Fibroblast of skin of right quadriceps (primary cell): ENCODE data around the gene TOP1.

Experiments used
- DNase-seq: peaks from one replicate; pipeline ENCODE4 v3.0.0-alpha.2; 2013

The TOP1 gene

GRCh38 chr20:41148942-41149341, 120.3 kb downstream of the TOP1 start:
- DNase-seq = no peak

GRCh38 chr20:41150664-41151063, 122.0 kb downstream of the TOP1 start:
- no peak for DNase-seq

GRCh38 chr20:41151134-41151869, 122.7 kb downstream of the TOP1 start:
- no peak for DNase-seq

- DNase-seq = no peak
Observed at GRCh38 chr20:41152108-41152757, 123.6 kb downstream of the TOP1 start.

GRCh38 chr20:41154436-41155176, 126.0 kb downstream of the TOP1 start:
- DNase-seq = no peak

GRCh38 chr20:41155261-41155660, 126.6 kb downstream of the TOP1 start:
- DNase-seq = no peak

GRCh38 chr20:41158082-41158625, 129.5 kb downstream of the TOP1 start:
- DNase-seq = no peak

GRCh38 chr20:41159547-41159946, 130.9 kb downstream of the TOP1 start:
- DNase-seq = no peak

GRCh38 chr20:41160686-41161085, 132.1 kb downstream of the TOP1 start:
- no peak for DNase-seq

- no peak for DNase-seq
Observed at GRCh38 chr20:41161886-41162285, 133.3 kb downstream of the TOP1 start.

- DNase-seq = no peak
Observed at GRCh38 chr20:41162396-41162795, 133.8 kb downstream of the TOP1 start.

- DNase-seq = no peak
Observed at GRCh38 chr20:41163821-41164220, 135.2 kb downstream of the TOP1 start.

GRCh38 chr20:41165001-41165882, 136.6 kb downstream of the TOP1 start:
- no peak for DNase-seq

GRCh38 chr20:41166201-41167117, 137.8 kb downstream of the TOP1 start:
- no peak for DNase-seq

- DNase-seq = no peak
Observed at GRCh38 chr20:41167118-41167470, 138.5 kb downstream of the TOP1 start.

- no peak for DNase-seq
Observed at GRCh38 chr20:41167481-41168253, 139.0 kb downstream of the TOP1 start.

- DNase-seq = no peak
Observed at GRCh38 chr20:41168281-41169161, 139.9 kb downstream of the TOP1 start.

GRCh38 chr20:41169162-41169690, 140.6 kb downstream of the TOP1 start:
- no peak for DNase-seq

GRCh38 chr20:41169791-41170351, 141.2 kb downstream of the TOP1 start:
- peak; percentile 55 for DNase-seq
